ENCODE measurements around the gene CCDC93.

DNA sequence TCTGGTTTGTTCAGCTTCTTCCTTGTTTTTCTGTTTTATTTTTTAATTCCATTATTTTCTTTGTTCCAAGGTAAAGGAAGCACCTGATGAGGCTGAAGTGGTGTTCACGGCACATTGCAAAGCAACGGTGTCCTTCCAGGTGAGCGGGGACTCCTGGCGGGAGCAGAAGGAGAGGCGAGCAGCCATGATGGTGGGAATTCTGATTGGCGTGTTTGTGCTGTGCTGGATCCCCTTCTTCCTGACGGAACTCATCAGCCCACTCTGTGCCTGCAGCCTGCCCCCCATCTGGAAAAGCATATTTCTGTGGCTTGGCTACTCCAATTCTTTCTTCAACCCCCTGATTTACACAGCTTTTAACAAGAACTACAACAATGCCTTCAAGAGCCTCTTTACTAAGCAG, 110.9 kb downstream of the CCDC93 start:
- TF ChIP-seq, protein P1, sequence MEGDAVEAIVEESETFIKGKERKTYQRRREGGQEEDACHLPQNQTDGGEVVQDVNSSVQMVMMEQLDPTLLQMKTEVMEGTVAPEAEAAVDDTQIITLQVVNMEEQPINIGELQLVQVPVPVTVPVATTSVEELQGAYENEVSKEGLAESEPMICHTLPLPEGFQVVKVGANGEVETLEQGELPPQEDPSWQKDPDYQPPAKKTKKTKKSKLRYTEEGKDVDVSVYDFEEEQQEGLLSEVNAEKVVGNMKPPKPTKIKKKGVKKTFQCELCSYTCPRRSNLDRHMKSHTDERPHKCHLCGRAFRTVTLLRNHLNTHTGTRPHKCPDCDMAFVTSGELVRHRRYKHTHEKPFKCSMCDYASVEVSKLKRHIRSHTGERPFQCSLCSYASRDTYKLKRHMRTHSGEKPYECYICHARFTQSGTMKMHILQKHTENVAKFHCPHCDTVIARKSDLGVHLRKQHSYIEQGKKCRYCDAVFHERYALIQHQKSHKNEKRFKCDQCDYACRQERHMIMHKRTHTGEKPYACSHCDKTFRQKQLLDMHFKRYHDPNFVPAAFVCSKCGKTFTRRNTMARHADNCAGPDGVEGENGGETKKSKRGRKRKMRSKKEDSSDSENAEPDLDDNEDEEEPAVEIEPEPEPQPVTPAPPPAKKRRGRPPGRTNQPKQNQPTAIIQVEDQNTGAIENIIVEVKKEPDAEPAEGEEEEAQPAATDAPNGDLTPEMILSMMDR (IDR thresholded peaks at IDR 0.05): no peak
- no peak for TF ChIP-seq POLR2A (IDR thresholded peaks at IDR 0.05)

Data from breast epithelium (tissue), 3 donors.